GM23338 (cell line): ENCODE measurements around the gene VPS41. TPM values are rescaled to one million over a fixed set of nuclear protein-coding genes. Genes with fewer than 3 reads are reported as not detected.

Source experiments
- ATAC-seq: fragments of 200-7000 bp; cut with Tn5 transposase; 3 replicates; pipeline ENCODE4 v1.9.1; 2020
- DNase-seq: peaks from one replicate; pipeline ENCODE4 v3.0.0-alpha.2; 2015; ENCODE audit warnings: low spot score
- H2AFZ ChIP-seq: fragments of 200-600 bp; sonication (generic); 2 replicates; pipeline ENCODE4 v1.8.0; 2016; ENCODE audit warnings: antibody characterized with exemption, mild to moderate bottlenecking, moderate library complexity
- H3F3A ChIP-seq: fragments of 200-600 bp; sonication (generic); replicated peaks from 2 replicates; pipeline ENCODE4 v1.8.0; 2017; ENCODE audit warnings: antibody characterized with exemption, mixed run types, low read depth
- H3K27ac ChIP-seq: fragments of 200-600 bp; sonication (generic); 2 replicates; pipeline ENCODE4 v1.6.1; 2016; ENCODE audit warnings: low read depth
- H3K27me3 ChIP-seq: fragments of 200-600 bp; sonication (generic); 2 replicates; pipeline ENCODE4 v1.8.0; 2016; ENCODE audit warnings: mild to moderate bottlenecking, mixed run types, moderate library complexity; ENCODE audit not compliant: insufficient read depth
- H3K36me3 ChIP-seq: fragments of 200-600 bp; sonication (generic); 2 replicates; pipeline ENCODE4 v1.8.0; 2016; ENCODE audit warnings: mild to moderate bottlenecking; ENCODE audit not compliant: insufficient read depth
- H3K4me1 ChIP-seq: fragments of 200-600 bp; sonication (generic); 2 replicates; pipeline ENCODE4 v1.8.0; 2016; ENCODE audit warnings: mild to moderate bottlenecking, moderate library complexity; ENCODE audit not compliant: insufficient read depth
- H3K4me2 ChIP-seq: fragments of 200-600 bp; sonication (generic); 2 replicates; pipeline ENCODE4 v1.7.1; 2017; ENCODE audit warnings: mixed run types
- H3K4me3 ChIP-seq: fragments of 200-600 bp; sonication (generic); 2 replicates; pipeline ENCODE4 v1.6.1; 2016; ENCODE audit warnings: mixed run types
- H3K79me2 ChIP-seq: fragments of 200-600 bp; sonication (generic); replicated peaks from 2 replicates; pipeline ENCODE4 v1.8.0; 2017; ENCODE audit warnings: mild to moderate bottlenecking; ENCODE audit not compliant: insufficient read depth
- H3K9me2 ChIP-seq: fragments of 200-600 bp; sonication (generic); 2 replicates; pipeline ENCODE4 v1.8.0; 2017; ENCODE audit not compliant: insufficient read depth
- H4K20me1 ChIP-seq: fragments of 200-600 bp; sonication (generic); replicated peaks from 2 replicates; pipeline ENCODE4 v1.8.0; 2017; ENCODE audit warnings: mild to moderate bottlenecking; ENCODE audit not compliant: insufficient read depth
- H3K27ac Mint-ChIP-seq: 2 replicates; pipeline ENCODE4 v1.8.0; 2020; ENCODE audit warnings: inconsistent platforms, mild to moderate bottlenecking, moderate library complexity, mixed read lengths
- H3K27me3 Mint-ChIP-seq: 3 replicates; pipeline ENCODE4 v1.8.0; 2022; ENCODE audit warnings: low read depth, mild to moderate bottlenecking, moderate library complexity, mixed read lengths, inconsistent platforms; ENCODE audit not compliant: insufficient read depth, poor library complexity
- H3K36me3 Mint-ChIP-seq: 3 replicates; pipeline ENCODE4 v1.8.0; 2021; ENCODE audit warnings: low read depth, mild to moderate bottlenecking, inconsistent platforms, moderate library complexity, mixed read lengths
- H3K4me1 Mint-ChIP-seq: 3 replicates; pipeline ENCODE4 v1.8.0; 2020; ENCODE audit warnings: mild to moderate bottlenecking, inconsistent platforms, mixed read lengths
- H3K4me3 Mint-ChIP-seq: 3 replicates; pipeline ENCODE4 v1.8.0; 2021; ENCODE audit warnings: moderate library complexity, mild to moderate bottlenecking, inconsistent platforms, mixed read lengths
- H3K9me3 Mint-ChIP-seq: 3 replicates; pipeline ENCODE4 v1.8.0; 2020; ENCODE audit warnings: moderate library complexity, mild to moderate bottlenecking, inconsistent platforms, mixed read lengths
- CREB1 ChIP-seq: fragments of 250-450 bp; sonication (Bioruptor Pico); IDR thresholded peaks from 2 replicates; pipeline ENCODE4 v1.5.0; 2020; ENCODE audit warnings: low read depth, mild to moderate bottlenecking, moderate library complexity
- EZH2 ChIP-seq: fragments of 200-600 bp; sonication (generic); IDR thresholded peaks from one replicate; pipeline ENCODE4 v1.8.0; 2017; ENCODE audit warnings: antibody characterized with exemption, mild to moderate bottlenecking, low read depth; ENCODE audit not compliant: unreplicated experiment
- EZH2phosphoT487 ChIP-seq: fragments of 200-600 bp; sonication (generic); IDR thresholded peaks from one replicate; pipeline ENCODE4 v1.8.1; 2018; ENCODE audit warnings: antibody characterized with exemption; ENCODE audit not compliant: unreplicated experiment
- JUNB ChIP-seq: IDR thresholded peaks from one replicate; pipeline ENCODE4 v1.6.1; 2016; ENCODE audit warnings: antibody characterized with exemption; ENCODE audit not compliant: unreplicated experiment
- NANOG ChIP-seq: IDR thresholded peaks from 2 replicates; pipeline ENCODE4 v1.6.1; 2016; ENCODE audit warnings: antibody characterized with exemption, borderline replicate concordance
- POLR2AphosphoS5 ChIP-seq: IDR thresholded peaks from 2 replicates; pipeline ENCODE4 v1.6.1; 2016; ENCODE audit warnings: antibody characterized with exemption, low read depth
- STAT1 ChIP-seq: IDR thresholded peaks from one replicate; pipeline ENCODE4 v1.6.1; 2016; ENCODE audit warnings: antibody characterized with exemption; ENCODE audit not compliant: unreplicated experiment
- ZNF114 ChIP-seq: fragments of 250-450 bp; sonication (Bioruptor Pico); IDR thresholded peaks from 2 replicates; pipeline ENCODE4 v1.5.0; 2020; ENCODE audit warnings: mild to moderate bottlenecking, moderate library complexity
- ZNF331 ChIP-seq: fragments of 250-450 bp; sonication (Bioruptor Pico); IDR thresholded peaks from 2 replicates; pipeline ENCODE4 v1.5.0; 2020; ENCODE audit warnings: low read depth, mild to moderate bottlenecking, moderate library complexity
- polyA plus RNA-seq: library from polyadenylated mRNA; unstranded; fragments of >200 nt; fragmentation: Nextera tagmentation; extraction: Ambion mirVana; gene quantifications from 2 replicates; pipeline ENCODE4 v1.2.1, GENCODE V29; 2016
- total RNA-seq: library from RNA; depleted of rRNA; stranded (reverse); fragments of >200 nt; shearing (Covaris generic); gene quantifications from 2 replicates; pipeline ENCODE4 v1.2.3, GENCODE V29; 2014
- TF ChIP-seq, protein P1 (sequence below): IDR thresholded peaks from 2 replicates; pipeline ENCODE4 v1.6.1; 2016; ENCODE audit warnings: antibody characterized with exemption
- TF ChIP-seq, protein P2 (sequence below), 2 experiments: fragments of 200-600 bp in 1 of 2; sonication (generic) in 1 of 2; conservative IDR thresholded peaks; 2 replicates each; pipeline versions ENCODE4 v1.5.1 to v1.6.1; 2016 to 2017; ENCODE audit warnings: antibody characterized with exemption in 2 of 2, low read depth in 2 of 2, mild to moderate bottlenecking in 2 of 2, moderate library complexity in 1 of 2
- TF ChIP-seq, protein P3 (sequence below): fragments of 250-450 bp; sonication (Bioruptor Pico); IDR thresholded peaks from 2 replicates; pipeline ENCODE4 v1.5.0; 2020; ENCODE audit warnings: mild to moderate bottlenecking, moderate library complexity
- TF ChIP-seq, protein P4 (sequence below): IDR thresholded peaks from one replicate; pipeline ENCODE4 v1.6.1; 2018; ENCODE audit warnings: antibody characterized with exemption; ENCODE audit not compliant: unreplicated experiment

The VPS41 gene
- total and polyA plus RNA-seq, 2 experiments from 2014 or later: 20.2 to 41.2 TPM

DNA sequence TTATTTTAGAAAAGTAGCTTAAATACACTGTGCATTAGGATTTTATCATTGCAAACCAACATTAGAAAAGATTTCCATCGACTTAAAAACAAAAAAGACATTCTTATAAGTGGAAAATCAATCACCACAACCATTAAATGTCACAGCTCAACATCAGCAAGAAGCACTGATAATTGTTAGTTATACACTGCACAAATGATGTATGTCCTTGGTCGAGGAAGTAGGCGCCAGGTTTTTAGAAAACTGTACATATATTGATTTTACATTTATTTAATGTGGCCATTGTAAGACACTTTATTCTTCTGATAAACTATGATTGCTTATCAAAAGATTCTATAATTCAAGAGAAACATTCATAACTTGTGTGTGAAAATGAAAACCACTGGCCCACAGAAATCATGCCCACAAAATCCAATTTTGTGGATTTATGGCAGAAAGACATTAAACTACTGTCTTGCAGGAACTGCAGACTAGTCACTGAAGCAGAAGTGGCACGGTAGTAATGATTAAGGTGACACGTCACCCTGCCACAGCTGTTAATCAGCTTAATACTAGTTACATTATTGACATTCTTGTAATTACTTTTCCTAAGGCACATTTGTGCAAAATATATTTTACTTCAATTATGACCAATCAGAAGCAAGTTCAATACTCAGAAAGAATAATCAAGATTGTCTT, 79.4 kb downstream of the VPS41 start:
- DNase-seq (no peak), ATAC-seq (no peak)
- no peaks in the 10 kb centered on the region for H4K20me1 ChIP-seq
- no peak overlapping the region for H2AFZ ChIP-seq
- Mint-ChIP-seq H3K36me3 (no peaks in the 10 kb centered on the region), H3K4me3 (no peak overlapping the region), H3K27me3 (no peaks in the 10 kb centered on the region), H3K4me1 (peaks cover 8% of the 10 kb centered on the region; the same call in 2 of the 3 replicates), H3K9me3 (no peaks in the 10 kb centered on the region), H3K27ac (no peak overlapping the region)
- H3K4me1 ChIP-seq: no peaks in the 10 kb centered on the region
- no peaks in the 10 kb centered on the region for H3F3A ChIP-seq
- no peak overlapping the region for H3K4me2 ChIP-seq
- no peak for TF ChIP-seq ZNF331 (CRISPR knock-in tag)
- no peak for TF ChIP-seq EZH2
- TF ChIP-seq NANOG: no peak
- TF ChIP-seq, protein P1, sequence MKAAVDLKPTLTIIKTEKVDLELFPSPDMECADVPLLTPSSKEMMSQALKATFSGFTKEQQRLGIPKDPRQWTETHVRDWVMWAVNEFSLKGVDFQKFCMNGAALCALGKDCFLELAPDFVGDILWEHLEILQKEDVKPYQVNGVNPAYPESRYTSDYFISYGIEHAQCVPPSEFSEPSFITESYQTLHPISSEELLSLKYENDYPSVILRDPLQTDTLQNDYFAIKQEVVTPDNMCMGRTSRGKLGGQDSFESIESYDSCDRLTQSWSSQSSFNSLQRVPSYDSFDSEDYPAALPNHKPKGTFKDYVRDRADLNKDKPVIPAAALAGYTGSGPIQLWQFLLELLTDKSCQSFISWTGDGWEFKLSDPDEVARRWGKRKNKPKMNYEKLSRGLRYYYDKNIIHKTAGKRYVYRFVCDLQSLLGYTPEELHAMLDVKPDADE: no peak
- TF ChIP-seq, protein P2, sequence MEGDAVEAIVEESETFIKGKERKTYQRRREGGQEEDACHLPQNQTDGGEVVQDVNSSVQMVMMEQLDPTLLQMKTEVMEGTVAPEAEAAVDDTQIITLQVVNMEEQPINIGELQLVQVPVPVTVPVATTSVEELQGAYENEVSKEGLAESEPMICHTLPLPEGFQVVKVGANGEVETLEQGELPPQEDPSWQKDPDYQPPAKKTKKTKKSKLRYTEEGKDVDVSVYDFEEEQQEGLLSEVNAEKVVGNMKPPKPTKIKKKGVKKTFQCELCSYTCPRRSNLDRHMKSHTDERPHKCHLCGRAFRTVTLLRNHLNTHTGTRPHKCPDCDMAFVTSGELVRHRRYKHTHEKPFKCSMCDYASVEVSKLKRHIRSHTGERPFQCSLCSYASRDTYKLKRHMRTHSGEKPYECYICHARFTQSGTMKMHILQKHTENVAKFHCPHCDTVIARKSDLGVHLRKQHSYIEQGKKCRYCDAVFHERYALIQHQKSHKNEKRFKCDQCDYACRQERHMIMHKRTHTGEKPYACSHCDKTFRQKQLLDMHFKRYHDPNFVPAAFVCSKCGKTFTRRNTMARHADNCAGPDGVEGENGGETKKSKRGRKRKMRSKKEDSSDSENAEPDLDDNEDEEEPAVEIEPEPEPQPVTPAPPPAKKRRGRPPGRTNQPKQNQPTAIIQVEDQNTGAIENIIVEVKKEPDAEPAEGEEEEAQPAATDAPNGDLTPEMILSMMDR (conservative IDR thresholded peaks at IDR 0.05; ENCODE audit: low read depth in 2 of 2): no peak
- TF ChIP-seq, protein P3, sequence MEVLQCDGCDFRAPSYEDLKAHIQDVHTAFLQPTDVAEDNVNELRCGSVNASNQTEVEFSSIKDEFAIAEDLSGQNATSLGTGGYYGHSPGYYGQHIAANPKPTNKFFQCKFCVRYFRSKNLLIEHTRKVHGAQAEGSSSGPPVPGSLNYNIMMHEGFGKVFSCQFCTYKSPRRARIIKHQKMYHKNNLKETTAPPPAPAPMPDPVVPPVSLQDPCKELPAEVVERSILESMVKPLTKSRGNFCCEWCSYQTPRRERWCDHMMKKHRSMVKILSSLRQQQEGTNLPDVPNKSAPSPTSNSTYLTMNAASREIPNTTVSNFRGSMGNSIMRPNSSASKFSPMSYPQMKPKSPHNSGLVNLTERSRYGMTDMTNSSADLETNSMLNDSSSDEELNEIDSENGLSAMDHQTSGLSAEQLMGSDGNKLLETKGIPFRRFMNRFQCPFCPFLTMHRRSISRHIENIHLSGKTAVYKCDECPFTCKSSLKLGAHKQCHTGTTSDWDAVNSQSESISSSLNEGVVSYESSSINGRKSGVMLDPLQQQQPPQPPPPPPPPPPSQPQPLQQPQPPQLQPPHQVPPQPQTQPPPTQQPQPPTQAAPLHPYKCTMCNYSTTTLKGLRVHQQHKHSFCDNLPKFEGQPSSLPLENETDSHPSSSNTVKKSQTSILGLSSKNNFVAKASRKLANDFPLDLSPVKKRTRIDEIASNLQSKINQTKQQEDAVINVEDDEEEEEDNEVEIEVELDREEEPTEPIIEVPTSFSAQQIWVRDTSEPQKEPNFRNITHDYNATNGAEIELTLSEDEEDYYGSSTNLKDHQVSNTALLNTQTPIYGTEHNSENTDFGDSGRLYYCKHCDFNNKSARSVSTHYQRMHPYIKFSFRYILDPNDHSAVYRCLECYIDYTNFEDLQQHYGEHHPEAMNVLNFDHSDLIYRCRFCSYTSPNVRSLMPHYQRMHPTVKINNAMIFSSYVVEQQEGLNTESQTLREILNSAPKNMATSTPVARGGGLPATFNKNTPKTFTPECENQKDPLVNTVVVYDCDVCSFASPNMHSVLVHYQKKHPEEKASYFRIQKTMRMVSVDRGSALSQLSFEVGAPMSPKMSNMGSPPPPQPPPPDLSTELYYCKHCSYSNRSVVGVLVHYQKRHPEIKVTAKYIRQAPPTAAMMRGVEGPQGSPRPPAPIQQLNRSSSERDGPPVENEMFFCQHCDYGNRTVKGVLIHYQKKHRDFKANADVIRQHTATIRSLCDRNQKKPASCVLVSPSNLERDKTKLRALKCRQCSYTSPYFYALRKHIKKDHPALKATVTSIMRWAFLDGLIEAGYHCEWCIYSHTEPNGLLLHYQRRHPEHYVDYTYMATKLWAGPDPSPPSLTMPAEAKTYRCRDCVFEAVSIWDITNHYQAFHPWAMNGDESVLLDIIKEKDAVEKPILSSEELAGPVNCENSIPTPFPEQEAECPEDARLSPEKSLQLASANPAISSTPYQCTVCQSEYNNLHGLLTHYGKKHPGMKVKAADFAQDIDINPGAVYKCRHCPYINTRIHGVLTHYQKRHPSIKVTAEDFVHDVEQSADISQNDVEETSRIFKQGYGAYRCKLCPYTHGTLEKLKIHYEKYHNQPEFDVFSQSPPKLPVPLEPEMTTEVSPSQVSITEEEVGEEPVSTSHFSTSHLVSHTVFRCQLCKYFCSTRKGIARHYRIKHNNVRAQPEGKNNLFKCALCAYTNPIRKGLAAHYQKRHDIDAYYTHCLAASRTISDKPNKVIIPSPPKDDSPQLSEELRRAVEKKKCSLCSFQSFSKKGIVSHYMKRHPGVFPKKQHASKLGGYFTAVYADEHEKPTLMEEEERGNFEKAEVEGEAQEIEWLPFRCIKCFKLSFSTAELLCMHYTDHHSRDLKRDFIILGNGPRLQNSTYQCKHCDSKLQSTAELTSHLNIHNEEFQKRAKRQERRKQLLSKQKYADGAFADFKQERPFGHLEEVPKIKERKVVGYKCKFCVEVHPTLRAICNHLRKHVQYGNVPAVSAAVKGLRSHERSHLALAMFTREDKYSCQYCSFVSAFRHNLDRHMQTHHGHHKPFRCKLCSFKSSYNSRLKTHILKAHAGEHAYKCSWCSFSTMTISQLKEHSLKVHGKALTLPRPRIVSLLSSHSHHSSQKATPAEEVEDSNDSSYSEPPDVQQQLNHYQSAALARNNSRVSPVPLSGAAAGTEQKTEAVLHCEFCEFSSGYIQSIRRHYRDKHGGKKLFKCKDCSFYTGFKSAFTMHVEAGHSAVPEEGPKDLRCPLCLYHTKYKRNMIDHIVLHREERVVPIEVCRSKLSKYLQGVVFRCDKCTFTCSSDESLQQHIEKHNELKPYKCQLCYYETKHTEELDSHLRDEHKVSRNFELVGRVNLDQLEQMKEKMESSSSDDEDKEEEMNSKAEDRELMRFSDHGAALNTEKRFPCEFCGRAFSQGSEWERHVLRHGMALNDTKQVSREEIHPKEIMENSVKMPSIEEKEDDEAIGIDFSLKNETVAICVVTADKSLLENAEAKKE (CRISPR knock-in tag): no peak
- no peak for TF ChIP-seq JUNB
- TF ChIP-seq STAT1: no peak
- TF ChIP-seq ZNF114 (CRISPR knock-in tag): no peak
- TF ChIP-seq, protein P4, sequence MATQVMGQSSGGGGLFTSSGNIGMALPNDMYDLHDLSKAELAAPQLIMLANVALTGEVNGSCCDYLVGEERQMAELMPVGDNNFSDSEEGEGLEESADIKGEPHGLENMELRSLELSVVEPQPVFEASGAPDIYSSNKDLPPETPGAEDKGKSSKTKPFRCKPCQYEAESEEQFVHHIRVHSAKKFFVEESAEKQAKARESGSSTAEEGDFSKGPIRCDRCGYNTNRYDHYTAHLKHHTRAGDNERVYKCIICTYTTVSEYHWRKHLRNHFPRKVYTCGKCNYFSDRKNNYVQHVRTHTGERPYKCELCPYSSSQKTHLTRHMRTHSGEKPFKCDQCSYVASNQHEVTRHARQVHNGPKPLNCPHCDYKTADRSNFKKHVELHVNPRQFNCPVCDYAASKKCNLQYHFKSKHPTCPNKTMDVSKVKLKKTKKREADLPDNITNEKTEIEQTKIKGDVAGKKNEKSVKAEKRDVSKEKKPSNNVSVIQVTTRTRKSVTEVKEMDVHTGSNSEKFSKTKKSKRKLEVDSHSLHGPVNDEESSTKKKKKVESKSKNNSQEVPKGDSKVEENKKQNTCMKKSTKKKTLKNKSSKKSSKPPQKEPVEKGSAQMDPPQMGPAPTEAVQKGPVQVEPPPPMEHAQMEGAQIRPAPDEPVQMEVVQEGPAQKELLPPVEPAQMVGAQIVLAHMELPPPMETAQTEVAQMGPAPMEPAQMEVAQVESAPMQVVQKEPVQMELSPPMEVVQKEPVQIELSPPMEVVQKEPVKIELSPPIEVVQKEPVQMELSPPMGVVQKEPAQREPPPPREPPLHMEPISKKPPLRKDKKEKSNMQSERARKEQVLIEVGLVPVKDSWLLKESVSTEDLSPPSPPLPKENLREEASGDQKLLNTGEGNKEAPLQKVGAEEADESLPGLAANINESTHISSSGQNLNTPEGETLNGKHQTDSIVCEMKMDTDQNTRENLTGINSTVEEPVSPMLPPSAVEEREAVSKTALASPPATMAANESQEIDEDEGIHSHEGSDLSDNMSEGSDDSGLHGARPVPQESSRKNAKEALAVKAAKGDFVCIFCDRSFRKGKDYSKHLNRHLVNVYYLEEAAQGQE: no peak
- TF ChIP-seq POLR2AphosphoS5: no peak
- no peak for TF ChIP-seq CREB1
- TF ChIP-seq EZH2phosphoT487: no peak
- H3K27me3 ChIP-seq: no peaks in the 10 kb centered on the region
- no peaks in the 10 kb centered on the region for H3K79me2 ChIP-seq
- H3K4me3 ChIP-seq: no peak overlapping the region
- H3K9me2 ChIP-seq: no peaks in the 10 kb centered on the region
- no peaks in the 10 kb centered on the region for H3K36me3 ChIP-seq
- no peak overlapping the region for H3K27ac ChIP-seq
